NCI-H187 (cell line): ENCODE data around the gene FAM229A.
"Not testable (repeated sequence)": the region's sequence is repeated elsewhere in the genome, so short reads cannot be mapped to it uniquely, and the experiment has no call there.

Source experiments
- DNase-seq, 2 experiments: peaks; one replicate each; lab custom pipeline; 2025; lab: John Stamatoyannopoulos, UW

FAM229A gene

DNA sequence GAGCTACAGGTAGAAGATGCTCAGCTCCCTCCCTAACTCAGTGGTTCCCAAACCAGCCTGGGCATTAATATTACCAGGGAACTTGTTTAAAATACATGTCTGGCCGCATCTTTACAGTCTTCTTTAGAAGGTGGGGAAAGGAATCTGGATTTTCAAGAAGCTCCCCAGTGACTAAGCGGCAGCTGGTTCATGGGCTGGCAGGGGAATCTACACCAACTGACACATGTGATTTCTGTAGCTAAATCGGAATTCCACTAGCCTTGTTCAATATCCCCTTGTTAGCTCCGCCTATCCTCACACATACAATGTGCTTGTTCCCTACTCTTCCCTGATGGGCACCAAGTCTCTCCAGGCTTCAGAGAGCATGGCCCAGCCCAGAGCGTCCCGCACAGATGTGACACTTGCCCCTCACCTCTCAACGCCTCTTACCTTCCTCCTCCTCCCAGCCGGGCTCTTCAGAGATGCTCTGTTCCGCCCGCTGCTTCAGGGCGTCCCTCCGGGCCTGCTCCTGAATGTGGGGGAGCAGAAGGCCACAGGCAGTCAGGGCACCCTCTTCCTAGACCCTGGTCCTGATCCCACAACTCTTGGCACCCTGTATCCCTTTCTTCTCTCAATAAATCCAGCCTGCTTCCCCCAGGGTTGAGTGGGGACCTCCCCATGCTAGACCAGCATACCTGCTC is 15.4 kb upstream of the FAM229A start:
- no peak for DNase-seq

- no peak for DNase-seq
Observed at GRCh38 chr1:32376199-32376598, 13.9 kb upstream of the FAM229A start.

DNA sequence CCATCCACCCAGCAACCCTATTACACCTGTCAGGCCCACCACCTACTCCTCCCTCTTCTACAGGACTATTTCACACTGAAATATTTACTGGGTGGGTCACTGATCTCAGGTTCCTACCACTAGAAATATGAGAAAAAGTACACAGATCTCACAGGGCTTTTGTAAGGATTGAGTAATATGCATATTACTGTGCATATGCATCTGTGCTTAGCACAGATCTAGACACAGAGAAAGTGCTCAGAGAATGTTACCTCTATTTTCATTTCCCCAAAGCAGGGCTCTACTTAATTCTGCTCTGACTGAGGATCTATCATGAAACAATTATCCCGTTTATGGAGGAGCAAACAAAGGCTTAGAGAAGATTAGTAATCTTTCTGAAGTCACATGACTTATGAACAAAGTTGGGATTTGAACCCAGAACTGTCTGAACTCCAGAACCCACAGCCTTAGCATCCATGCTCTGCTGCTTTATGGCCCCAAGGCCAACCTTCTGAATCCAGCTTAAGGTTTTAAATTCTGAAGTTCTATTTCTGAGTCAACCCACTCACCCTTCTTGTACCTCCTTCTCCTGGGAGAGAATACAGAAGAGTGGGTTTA is 11.8 kb upstream of the FAM229A start:
- DNase-seq, result no peak

DNA sequence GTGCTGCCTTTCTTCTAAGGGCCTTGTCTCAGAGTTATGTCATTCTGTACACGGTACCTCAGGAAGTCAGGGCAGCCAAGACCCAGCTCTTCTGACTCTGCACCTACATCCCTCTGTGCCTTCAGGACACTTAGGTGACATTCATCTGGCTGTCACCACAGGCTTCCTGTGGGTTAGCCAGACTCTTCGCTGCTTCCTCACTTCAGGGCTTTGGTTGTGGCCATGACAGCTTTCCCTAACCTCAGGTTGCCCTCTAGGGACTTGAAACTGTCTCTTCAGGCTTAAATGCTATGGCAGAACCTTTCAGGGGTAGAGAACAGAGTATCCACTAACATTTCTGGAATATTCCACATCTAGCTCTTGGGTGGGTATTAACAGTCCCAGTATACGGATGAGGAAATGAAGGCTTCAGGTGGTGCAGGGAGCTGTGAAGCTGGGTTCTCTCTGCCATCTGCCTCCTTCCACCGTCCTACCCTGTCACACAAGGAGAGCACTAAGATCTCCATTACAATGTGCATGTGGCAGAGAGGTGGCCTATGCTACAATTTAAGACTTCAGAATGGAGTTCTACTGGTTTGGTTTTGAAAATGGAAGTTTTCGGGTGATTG is 10.0 kb upstream of the FAM229A start:
- no peak for DNase-seq

DNA sequence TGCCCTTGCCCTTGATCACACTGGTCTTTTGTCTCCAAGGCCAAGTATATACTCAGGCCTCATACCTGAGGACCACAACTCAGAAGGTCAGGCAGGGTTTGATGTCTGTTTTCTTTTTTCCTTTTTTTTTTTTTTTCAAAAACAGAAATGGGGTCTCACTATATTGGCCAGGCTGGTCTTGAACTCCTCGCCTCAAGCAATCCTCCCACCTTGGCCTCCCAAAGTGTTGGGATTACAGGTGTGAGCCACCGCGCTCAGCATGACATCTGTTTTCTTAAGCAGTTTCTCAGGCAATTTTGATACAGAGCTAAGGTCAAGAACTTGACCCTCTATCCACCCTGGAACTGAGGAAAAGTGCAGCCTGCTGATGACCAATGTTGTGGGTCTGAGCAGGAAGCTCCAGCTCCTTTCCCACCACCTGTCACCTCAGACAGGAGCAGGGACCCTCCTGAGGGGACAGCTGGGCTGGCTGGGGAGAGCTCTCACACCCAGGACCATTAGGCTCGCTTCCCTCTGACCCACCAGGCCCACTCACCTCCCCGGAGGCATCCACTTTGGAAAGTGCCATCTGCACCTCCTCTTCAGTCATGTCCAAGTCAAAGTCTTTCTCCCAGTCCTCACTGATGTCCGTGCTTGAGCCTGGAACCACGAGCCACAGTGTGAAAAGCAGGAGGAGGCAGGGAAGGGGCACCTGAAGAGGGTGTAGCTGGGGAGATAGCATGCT is 5.8 kb upstream of the FAM229A start:
- DNase-seq, result no peak

- DNase-seq, result no peak
Observed at GRCh38 chr1:32365445-32365844, 3.2 kb upstream of the FAM229A start.

GRCh38 chr1:32364836-32365235 is 2.6 kb upstream of the FAM229A start:
- DNase-seq, result no peak

GRCh38 chr1:32363713-32364112 is 1.4 kb upstream of the FAM229A start:
- no peak for DNase-seq

DNA sequence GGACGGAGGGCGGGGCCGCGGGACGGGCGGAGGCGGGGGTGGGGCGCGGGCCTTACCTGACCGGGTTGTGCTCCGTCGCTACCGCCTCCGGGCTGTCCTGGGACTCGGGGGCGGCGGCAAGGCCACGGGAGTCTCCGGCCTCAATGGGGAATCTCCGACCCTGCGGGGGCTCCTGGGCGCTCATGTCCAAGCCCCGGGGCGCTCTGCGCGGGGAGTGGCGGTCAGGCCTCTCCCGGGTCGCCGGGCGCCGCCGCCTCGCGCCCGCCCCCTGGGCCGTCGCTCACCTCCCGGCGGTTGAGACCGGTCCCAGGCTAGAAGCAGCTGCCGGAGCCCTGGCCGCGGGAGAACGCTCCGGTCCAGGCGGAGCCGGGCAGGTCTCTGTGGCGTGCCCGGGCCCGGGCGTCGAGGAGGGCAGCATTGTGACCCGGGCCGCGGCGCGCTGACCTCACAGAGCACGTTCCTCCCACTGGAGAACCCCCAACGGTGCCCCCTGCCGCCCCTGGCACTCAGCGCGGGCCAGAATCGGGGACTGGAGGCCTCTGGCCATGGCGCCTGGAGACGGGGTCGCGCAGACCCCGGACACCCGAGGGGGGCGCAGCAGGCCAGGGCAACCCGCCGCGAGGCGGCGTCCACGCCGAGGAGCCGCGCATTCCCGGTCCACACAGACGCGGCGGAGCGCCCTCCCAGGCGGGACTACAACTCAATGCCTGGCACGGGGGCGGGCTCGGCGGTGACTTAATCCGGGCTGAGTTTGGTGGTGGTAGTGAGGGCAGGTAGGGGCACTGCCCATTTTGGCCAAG is 411 bp downstream of the FAM229A start:
- DNase-seq, result no peak

GRCh38 chr1:32361308-32361673 is 994 bp downstream of the FAM229A start:
- DNase-seq, result no peak

GRCh38 chr1:32358435-32358834 is 3.9 kb downstream of the FAM229A start:
- DNase-seq, result no peak

DNA sequence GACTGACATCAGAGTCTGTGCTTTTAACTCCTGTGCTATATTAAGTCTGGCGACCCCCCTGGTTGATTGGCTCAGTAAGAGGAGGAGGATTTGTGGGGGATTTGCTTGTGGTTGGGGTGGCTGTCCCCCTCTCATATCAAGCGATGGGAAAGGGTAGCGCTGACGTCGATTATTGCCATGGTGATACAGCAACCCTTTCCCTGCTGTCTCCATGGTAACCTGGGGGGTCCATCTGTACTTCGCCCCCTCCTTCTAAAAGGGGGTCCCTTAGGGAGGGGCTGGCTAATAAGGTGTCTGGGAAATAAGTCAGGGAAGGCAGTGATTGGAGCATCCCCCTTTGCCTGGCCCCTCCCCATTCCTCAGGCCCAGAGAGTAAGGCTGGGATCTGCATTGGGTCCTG is 4.7 kb downstream of the FAM229A start:
- no peak for DNase-seq

DNA sequence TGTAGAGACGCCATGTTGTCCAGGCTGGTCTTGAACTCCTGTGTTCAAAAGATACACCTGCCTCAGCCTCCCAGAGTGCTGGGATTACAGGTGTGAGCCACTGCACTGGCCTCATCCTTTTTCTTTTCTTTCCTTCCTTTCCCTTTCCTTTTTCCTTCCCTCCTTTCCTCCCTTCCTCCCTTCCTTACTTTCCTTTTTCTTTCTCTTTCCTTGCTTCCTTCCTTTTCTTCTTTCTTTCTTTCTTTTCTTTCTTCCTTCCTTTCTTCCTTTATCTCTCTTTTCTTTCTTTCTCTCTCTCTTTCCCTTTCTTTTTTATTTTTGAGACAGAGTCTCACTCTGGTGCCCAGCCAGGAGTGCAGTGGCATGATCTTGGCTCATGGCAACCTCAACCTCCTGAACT is 5.8 kb downstream of the FAM229A start:
- no peak for DNase-seq

- DNase-seq, result not testable (repeated sequence)
Observed at GRCh38 chr1:32355778-32356177, 6.5 kb downstream of the FAM229A start.

DNA sequence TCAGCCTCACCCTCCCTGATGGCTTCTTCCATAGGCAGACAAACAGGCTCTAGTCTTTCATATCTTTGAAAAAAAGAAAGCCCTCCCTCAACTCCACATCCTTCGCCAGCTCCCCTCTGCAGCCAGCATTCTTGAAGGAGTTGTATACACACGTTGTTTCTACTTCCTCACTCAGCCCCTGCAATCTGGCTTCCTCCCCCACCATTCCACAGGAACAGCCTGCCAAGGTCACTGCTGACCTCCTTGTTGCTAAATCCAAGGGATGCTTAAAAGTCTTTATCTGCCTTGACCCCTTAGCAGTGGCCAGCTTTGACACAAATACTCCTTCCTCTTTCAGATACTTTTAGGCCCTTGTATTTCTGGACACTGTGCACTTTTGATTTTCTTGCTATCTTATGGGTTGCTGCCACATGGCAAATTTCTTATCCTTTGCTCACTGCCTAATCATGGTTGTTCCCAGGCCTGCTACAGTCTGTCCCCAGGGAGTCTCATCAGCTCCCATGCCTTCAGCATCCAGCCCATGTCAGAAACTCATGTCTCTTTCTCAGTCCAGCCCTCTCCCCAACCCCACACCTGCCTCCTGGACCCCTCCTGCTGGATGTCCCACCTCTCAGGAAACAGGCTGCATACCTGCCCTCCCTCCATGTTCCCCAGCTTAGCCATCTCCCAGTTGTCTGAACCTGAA is 8.3 kb downstream of the FAM229A start:
- no peak for DNase-seq

DNA sequence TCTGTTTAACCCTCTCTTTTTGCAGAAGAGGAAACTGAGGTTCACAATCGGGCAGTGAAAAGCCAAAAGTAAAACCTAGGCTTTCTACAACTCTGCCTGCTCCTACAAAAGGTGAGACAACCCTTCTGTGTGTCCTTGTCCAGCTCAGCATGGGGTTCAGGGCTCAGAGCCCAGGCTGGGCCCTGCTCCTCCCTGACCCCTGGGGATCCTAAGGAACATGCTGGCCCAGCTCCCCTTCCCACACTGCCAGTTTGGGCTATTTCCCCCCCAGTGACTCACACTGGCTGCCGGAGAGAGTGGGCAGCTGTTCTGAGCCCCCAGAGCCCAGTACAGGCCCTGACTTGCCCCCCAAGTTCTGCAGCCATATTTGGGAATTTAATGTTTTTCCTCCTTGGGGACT is 8.9 kb downstream of the FAM229A start:
- DNase-seq, result no peak

DNA sequence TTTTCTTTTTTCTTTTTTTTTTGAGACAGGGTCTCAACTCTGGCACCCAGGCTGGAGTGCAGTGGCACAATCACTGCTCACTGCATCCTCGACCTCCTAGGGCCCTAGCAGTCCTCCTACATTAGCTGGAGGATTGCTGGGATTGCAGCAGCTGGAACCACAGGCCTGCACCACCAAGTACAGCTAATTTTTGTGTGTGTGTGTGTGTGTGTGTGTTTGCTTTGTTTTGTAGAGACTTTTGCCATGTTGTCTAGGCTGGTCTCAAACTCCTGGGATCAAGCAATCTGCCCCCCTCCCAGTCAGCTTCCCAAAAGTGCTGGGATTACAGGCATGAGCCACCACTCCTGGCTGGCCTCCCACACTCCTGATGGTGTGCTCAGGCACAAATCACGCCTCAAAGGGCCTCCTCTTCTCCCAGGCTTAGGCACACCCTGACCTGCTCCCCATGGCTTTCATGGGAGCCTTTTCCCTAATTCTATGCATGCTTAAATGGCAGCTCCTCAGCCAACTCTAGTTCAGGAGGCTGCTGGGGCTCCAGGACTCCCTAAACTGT is 9.4 kb downstream of the FAM229A start:
- DNase-seq, result no peak

- no peak for DNase-seq
Observed at GRCh38 chr1:32352239-32352745, 10.0 kb downstream of the FAM229A start.

GRCh38 chr1:32351399-32352238 is 10.7 kb downstream of the FAM229A start:
- DNase-seq, result peak; percentile 85 to 98

- peak in 1 of 2 experiments; percentile 79 for DNase-seq
Observed at GRCh38 chr1:32350785-32351398, 11.4 kb downstream of the FAM229A start.
